GM21786 (cell line): Measurements from ENCODE around the gene DNAH1.

Experiments
- ATAC-seq: cut with Tn5 transposase; IDR thresholded peaks from one replicate; pipeline ENCODE4 v1.9.1; 2021; ENCODE audit not compliant: unreplicated experiment

DNAH1 gene

GRCh38 chr3:52431459-52432223 is 115.5 kb downstream of the DNAH1 start:
- ATAC-seq, result no peak

GRCh38 chr3:52432225-52432624 is 116.1 kb downstream of the DNAH1 start:
- no peak for ATAC-seq

GRCh38 chr3:52432691-52433141 is 116.6 kb downstream of the DNAH1 start:
- no peak for ATAC-seq

GRCh38 chr3:52433328-52433995 is 117.3 kb downstream of the DNAH1 start:
- ATAC-seq, result no peak

GRCh38 chr3:52433996-52434479 is 117.9 kb downstream of the DNAH1 start:
- ATAC-seq, result no peak

- no peak for ATAC-seq
Measured at GRCh38 chr3:52434491-52435115, 118.5 kb downstream of the DNAH1 start.

GRCh38 chr3:52435246-52436101 is 119.4 kb downstream of the DNAH1 start:
- no peak for ATAC-seq

- ATAC-seq, result no peak
Measured at GRCh38 chr3:52436500-52437149, 120.5 kb downstream of the DNAH1 start.

GRCh38 chr3:52437326-52438103 is 121.4 kb downstream of the DNAH1 start:
- no peak for ATAC-seq

GRCh38 chr3:52438104-52438376 is 121.9 kb downstream of the DNAH1 start:
- ATAC-seq, result no peak

- ATAC-seq, result no peak
Measured at GRCh38 chr3:52438579-52439425, 122.7 kb downstream of the DNAH1 start.

- no peak for ATAC-seq
Measured at GRCh38 chr3:52439426-52440248, 123.5 kb downstream of the DNAH1 start.

- no peak for ATAC-seq
Measured at GRCh38 chr3:52440249-52440551, 124.1 kb downstream of the DNAH1 start.

GRCh38 chr3:52440671-52441070 is 124.6 kb downstream of the DNAH1 start:
- no peak for ATAC-seq

- no peak for ATAC-seq
Measured at GRCh38 chr3:52441091-52441771, 125.1 kb downstream of the DNAH1 start.

- no peak for ATAC-seq
Measured at GRCh38 chr3:52441772-52442332, 125.7 kb downstream of the DNAH1 start.
